Left lung (tissue), 14 donors: Measurements from ENCODE around the gene CKS2. TPM values are rescaled to one million over a fixed set of nuclear protein-coding genes. Genes with fewer than 3 reads are reported as not detected.
"Not testable (repeated sequence)": the region's sequence is repeated elsewhere in the genome, so short reads cannot be mapped to it uniquely, and the experiment has no call there.

Experiments
- ATAC-seq: fragments of 200-7000 bp; cut with Tn5 transposase; one replicate; pipeline ENCODE4 v1.9.1; 2020; ENCODE audit warnings: moderate library complexity
- DNase-seq, 4 donors: peaks; one replicate each; pipeline ENCODE4 v3.0.0-alpha.2; 2013 to 2020
- H3K27ac ChIP-seq, 2 donors: fragments of 200-600 bp; sonication (generic) in 1 of 2; one replicate each; pipeline versions ENCODE4 v1.5.0 to v1.8.0; 2020 to 2021
- H3K27me3 ChIP-seq, 2 donors: fragments of 200-600 bp; sonication (generic) in 1 of 2; one replicate each; pipeline versions ENCODE4 v1.5.0 to v1.8.0; 2020 to 2021
- H3K36me3 ChIP-seq, 2 donors: fragments of 200-600 bp; sonication (generic) in 1 of 2; one replicate each; pipeline versions ENCODE4 v1.5.0 to v1.8.0; 2020 to 2021
- H3K4me1 ChIP-seq, 2 donors: fragments of 200-600 bp; one replicate each; pipeline ENCODE4 v1.8.0; 2021
- H3K4me3 ChIP-seq, 2 donors: fragments of 200-600 bp; sonication (generic) in 1 of 2; one replicate each; pipeline versions ENCODE4 v1.5.0 to v1.8.0; 2020 to 2021; ENCODE audit warnings: mild to moderate bottlenecking in 1 of 2
- H3K9me3 ChIP-seq, 2 donors: fragments of 200-600 bp; sonication (generic) in 1 of 2; one replicate each; pipeline versions ENCODE4 v1.5.0 to v1.8.0; 2020 to 2021
- intact Hi-C, 2 donors: fragments of 100-400 bp; cut with DNase I; formaldehyde crosslinking; loops; one replicate each; pipeline versions ENCODE4 v1.11.2 to v1.14.2; 2022
- long read RNA-seq, 12 donors: library from polyadenylated mRNA in 2 of 12; unstranded in 2 of 12; transcript quantifications; one replicate each; pipeline ENCODE4 v2.0.0 and lab custom pipeline, GENCODE V29; 2019 to 2026
- polyA plus RNA-seq, 6 donors: library from polyadenylated mRNA; unstranded; fragments of 120-200 nt; gene quantifications; one replicate each; pipeline ENCODE4 v1.2.1, GENCODE V29; 2013; ENCODE audit not compliant: insufficient read length in 6 of 6
- total RNA-seq, 2 donors: library from RNA; stranded (reverse); fragmentation: NEBNext Ultra II Directional; extraction: Animal tissue kit (Norgen Biotek cat#: 25700); gene quantifications; one replicate each; pipeline ENCODE4 v1.2.1, GENCODE V29; 2021
- TF ChIP-seq, protein P1 (sequence below), 2 donors: fragments of 200-600 bp; sonication (generic) in 1 of 2; IDR thresholded peaks; one replicate each; pipeline versions ENCODE4 v1.5.0 to v1.8.0; 2021; ENCODE audit warnings: antibody characterized with exemption in 2 of 2
- donor health status: DM: no; HTN: yes; CAD: no.
- donor health status: DM: no; HTN: no; CAD: no.

Gene CKS2
- 100 to 1,000 TPM in 1 of 2 donors, 10 to 100 TPM in 1; 43.1 to 110 TPM for total RNA-seq
- polyA plus RNA-seq, result 100 to 1,000 TPM in 1 of 6 donors, 10 to 100 TPM in 5; 69.8 to 127 (median 74.6) TPM
- long read RNA-seq, donor 1, transcript CKS2-201 (3 exons, 613 nt), result major isoform, 99 of 99 reads
- long read RNA-seq, donor 1, partial matches to known transcripts, result 0 of 99 reads
- long read RNA-seq, donor 1, other reads (novel, unspliced or antisense), result 0 of 99 reads
- long read RNA-seq, donor 2, transcript CKS2-201 (3 exons, 613 nt), result major isoform, 61 of 77 reads
- long read RNA-seq, donor 2, partial matches to known transcripts, result 16 of 77 reads
- long read RNA-seq, donor 2, other reads (novel, unspliced or antisense), result 0 of 77 reads
- long read RNA-seq, donor 3, transcript CKS2-201 (3 exons, 613 nt), result major isoform, 82 of 82 reads
- long read RNA-seq, donor 3, partial matches to known transcripts, result 0 of 82 reads
- long read RNA-seq, donor 3, other reads (novel, unspliced or antisense), result 0 of 82 reads
- long read RNA-seq, donor 4, transcript CKS2-201 (3 exons, 613 nt), result major isoform, 37 of 46 reads
- long read RNA-seq, donor 4, partial matches to known transcripts, result 3 of 46 reads
- long read RNA-seq, donor 4, other reads (novel, unspliced or antisense), result 6 of 46 reads
- long read RNA-seq, donor 5, transcript CKS2-201 (3 exons, 613 nt), result major isoform, 62 of 72 reads
- long read RNA-seq, donor 5, partial matches to known transcripts, result 10 of 72 reads
- long read RNA-seq, donor 5, other reads (novel, unspliced or antisense), result 0 of 72 reads
- long read RNA-seq, donor 6, transcript CKS2-201 (3 exons, 613 nt), result major isoform, 158 of 175 reads
- long read RNA-seq, donor 6, partial matches to known transcripts, result 17 of 175 reads
- long read RNA-seq, donor 6, other reads (novel, unspliced or antisense), result 0 of 175 reads
- long read RNA-seq, donor 7, transcript CKS2-201 (3 exons, 613 nt), result major isoform, 77 of 82 reads
- long read RNA-seq, donor 7, partial matches to known transcripts, result 5 of 82 reads
- long read RNA-seq, donor 7, other reads (novel, unspliced or antisense), result 0 of 82 reads
- long read RNA-seq, donor 8, transcript CKS2-201 (3 exons, 613 nt), result major isoform, 53 of 53 reads
- long read RNA-seq, donor 8, partial matches to known transcripts, result 0 of 53 reads
- long read RNA-seq, donor 8, other reads (novel, unspliced or antisense), result 0 of 53 reads
- long read RNA-seq, donor 9, partial matches to known transcripts, result 0 of 1 reads
- long read RNA-seq, donor 9, other reads (novel, unspliced or antisense), result 0 of 1 reads
- long read RNA-seq, donor 10, transcript CKS2-201 (3 exons, 613 nt), result major isoform, 11 of 14 reads
- long read RNA-seq, donor 10, partial matches to known transcripts, result 0 of 14 reads
- long read RNA-seq, donor 10, other reads (novel, unspliced or antisense), result 3 of 14 reads
- long read RNA-seq, donor 11, transcript CKS2-201 (3 exons, 613 nt), result major isoform, 41 of 41 reads
- long read RNA-seq, donor 11, partial matches to known transcripts, result 0 of 41 reads
- long read RNA-seq, donor 11, other reads (novel, unspliced or antisense), result 0 of 41 reads
- long read RNA-seq, donor 12, transcript CKS2-201 (3 exons, 613 nt), result major isoform, 30 of 30 reads
- long read RNA-seq, donor 12, partial matches to known transcripts, result 0 of 30 reads
- long read RNA-seq, donor 12, other reads (novel, unspliced or antisense), result 0 of 30 reads

DNA sequence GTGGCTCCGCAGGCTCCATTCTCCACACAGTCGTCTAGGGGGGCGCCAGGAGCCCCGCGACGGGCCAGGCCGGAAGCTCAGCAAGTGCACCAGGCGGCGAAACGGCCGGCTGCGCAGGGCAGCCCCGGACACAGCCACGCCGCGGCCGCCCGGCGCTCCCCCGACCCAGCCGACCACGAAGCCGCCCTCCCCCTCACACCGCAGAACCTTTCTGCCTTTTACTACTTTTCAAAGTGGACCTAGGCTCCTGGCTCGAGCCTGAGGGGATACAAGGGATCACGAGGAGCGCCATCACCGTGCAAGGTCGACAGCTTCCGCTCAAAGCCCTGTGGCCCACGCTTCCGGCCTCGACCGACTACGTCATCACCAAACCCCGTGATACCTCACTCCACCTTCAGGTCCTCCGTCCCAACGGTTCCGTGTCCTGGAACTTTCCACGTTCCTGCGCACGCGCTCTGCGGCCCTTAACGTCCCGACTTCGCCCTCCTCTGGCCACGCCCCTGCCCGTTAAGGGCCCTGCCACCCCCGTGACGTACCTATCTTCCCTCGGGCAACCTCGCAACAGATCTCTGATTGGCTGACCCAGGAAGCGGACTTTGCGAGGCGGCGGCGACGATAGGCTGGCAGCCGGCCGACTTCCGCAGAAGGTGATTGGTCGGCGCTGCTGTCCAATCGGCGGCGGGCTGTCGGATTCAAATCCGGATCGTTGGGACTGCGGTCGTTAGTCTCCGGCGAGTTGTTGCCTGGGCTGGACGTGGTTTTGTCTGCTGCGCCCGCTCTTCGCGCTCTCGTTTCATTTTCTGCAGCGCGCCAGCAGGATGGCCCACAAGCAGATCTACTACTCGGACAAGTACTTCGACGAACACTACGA, at the start of gene CKS2:
CKS2 (plus strand) TSS at position 721 of the 871 bp plus-strand sequence; CDS start at position 819, 98 bp downstream.
- H3K36me3 ChIP-seq, result no peaks in the 10 kb centered on the region
- peak within 1 kb of the TSS; percentile 76 to 77 for H3K4me3 ChIP-seq
- H3K9me3 ChIP-seq, result no peaks in the 10 kb centered on the region
- ATAC-seq (peak; percentile 87), DNase-seq (peak; percentile 100)
- H3K27me3 ChIP-seq, result no peaks in the 10 kb centered on the region
- intact Hi-C loops, result no loop called here
- peaks cover 20 to 46% of the 10 kb centered on the region in 2 donors for H3K4me1 ChIP-seq
- H3K27ac ChIP-seq, result peak within 1 kb of the TSS; percentile 99 to 100
- TF ChIP-seq, protein P1, sequence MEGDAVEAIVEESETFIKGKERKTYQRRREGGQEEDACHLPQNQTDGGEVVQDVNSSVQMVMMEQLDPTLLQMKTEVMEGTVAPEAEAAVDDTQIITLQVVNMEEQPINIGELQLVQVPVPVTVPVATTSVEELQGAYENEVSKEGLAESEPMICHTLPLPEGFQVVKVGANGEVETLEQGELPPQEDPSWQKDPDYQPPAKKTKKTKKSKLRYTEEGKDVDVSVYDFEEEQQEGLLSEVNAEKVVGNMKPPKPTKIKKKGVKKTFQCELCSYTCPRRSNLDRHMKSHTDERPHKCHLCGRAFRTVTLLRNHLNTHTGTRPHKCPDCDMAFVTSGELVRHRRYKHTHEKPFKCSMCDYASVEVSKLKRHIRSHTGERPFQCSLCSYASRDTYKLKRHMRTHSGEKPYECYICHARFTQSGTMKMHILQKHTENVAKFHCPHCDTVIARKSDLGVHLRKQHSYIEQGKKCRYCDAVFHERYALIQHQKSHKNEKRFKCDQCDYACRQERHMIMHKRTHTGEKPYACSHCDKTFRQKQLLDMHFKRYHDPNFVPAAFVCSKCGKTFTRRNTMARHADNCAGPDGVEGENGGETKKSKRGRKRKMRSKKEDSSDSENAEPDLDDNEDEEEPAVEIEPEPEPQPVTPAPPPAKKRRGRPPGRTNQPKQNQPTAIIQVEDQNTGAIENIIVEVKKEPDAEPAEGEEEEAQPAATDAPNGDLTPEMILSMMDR (IDR thresholded peaks at IDR 0.05), result no peak

DNA sequence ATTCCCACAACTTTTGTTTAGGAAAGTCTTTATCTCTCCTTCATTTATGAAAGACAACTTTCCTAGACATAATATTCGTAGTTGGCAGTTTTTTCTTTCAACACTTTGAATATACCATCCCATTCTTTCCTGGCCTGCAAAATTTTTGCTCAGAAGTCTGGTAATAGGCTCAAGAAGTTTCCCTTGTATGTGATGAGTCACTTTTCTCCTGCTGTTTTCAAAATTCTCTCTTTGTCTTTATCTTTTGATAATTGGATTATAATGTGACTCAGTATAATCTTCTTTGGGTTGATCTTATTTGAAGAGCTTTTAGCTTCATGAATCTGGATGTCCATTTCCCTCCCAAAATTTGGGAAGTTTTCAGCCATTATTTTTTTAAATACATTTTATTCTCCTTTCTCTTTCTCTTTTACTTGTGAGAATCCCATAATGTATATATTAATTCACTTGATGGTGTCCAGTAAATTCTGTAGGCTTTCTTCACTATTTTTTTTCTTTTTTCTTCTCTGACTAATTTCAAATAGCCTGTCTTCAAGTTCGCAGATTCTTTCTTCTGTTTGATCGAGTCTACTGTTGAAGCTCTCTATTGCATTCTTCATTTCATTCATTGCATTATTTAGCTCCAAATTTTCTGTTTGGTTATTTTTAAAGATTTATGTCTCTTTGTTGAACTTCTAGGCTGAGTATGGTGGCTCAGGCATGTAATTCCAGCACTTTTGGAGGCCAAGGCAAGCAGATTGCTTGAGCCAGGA, 37.3 kb upstream of the CKS2 start:
- Histone ChIP-seq H3K9me3 (peaks cover 0 to 34% of the 10 kb centered on the region in 2 donors), H3K27me3 (no peaks in the 10 kb centered on the region), H3K4me3 (no peak overlapping the region), H3K27ac (no peak overlapping the region), H3K36me3 (no peaks in the 10 kb centered on the region), H3K4me1 (peaks cover 0 to 2% of the 10 kb centered on the region in 2 donors)
- TF ChIP-seq, protein P1 (IDR thresholded peaks at IDR 0.05), result no peak
- ATAC-seq, result no peak
- no peak for DNase-seq
- intact Hi-C loops, result no loop called here

DNA sequence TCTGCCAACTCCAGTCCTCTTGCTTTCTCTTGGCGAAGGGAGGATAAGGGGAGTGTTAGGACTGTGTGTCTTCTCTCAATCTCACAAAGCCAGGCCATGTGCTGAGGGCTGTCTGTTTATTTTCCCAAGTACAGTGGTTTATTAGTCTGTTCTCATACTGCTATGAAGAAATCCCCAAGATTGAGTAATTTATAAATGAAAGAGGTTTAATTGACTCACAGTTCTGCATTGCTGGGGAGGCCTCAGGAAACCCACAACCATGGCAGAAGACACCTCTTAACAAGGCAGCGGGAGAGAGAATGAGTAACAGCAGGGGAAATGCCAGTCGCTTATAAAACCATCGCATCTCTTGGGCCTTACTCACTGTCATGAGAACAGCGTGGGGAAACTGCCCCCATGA, 36.2 kb upstream of the CKS2 start:
- Histone ChIP-seq H3K9me3 (peaks cover 0 to 34% of the 10 kb centered on the region in 2 donors), H3K36me3 (no peaks in the 10 kb centered on the region), H3K4me3 (no peak overlapping the region), H3K27me3 (no peaks in the 10 kb centered on the region), H3K27ac (no peak overlapping the region), H3K4me1 (peaks cover 0 to 8% of the 10 kb centered on the region in 2 donors)
- intact Hi-C loops, result no loop called here
- TF ChIP-seq, protein P1 (IDR thresholded peaks at IDR 0.05), result no peak
- DNase-seq (no peak), ATAC-seq (no peak)

DNA sequence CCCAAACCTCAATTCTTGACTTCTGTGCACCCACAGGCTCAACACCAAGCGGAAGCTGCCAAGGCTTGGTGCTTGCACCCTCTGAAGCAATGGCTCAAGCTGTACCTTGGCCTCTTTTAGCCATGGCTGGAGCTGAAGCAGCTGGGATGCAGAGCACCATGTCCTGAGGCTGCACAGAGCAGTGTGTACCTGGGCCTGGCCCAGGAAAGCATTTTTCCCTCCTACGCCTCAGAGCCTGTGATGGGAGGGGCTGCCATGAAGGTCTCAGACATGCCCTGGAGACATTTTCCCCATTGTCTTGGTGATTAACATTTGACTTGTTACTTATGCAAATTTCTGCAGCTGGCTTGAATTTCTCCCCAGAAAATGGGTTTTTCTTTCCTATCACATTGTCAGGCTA, 35.0 kb upstream of the CKS2 start:
- H3K27ac ChIP-seq, H3K27me3 ChIP-seq, H3K4me1 ChIP-seq, DNase-seq, ATAC-seq, H3K36me3 ChIP-seq, intact Hi-C loops, H3K4me3 ChIP-seq: not testable (repeated sequence)
- peaks cover 0 to 34% of the 10 kb centered on the region in 2 donors for H3K9me3 ChIP-seq
